Skeletal muscle tissue (tissue), 4 donors: ENCODE measurements around the gene CATSPER1. TPM values are rescaled to one million over a fixed set of nuclear protein-coding genes. Genes with fewer than 3 reads are reported as not detected.

ENCODE experiments used
- H3K27ac ChIP-seq: one replicate; pipeline ENCODE4 v1.7.0; 2013; ENCODE audit warnings: mild to moderate bottlenecking, low read depth, low read length, inconsistent platforms
- H3K27me3 ChIP-seq, 3 donors: one replicate each; pipeline ENCODE4 v1.7.0; 2013; ENCODE audit warnings: low read length in 3 of 3; ENCODE audit not compliant: control insufficient read depth in 3 of 3, insufficient read depth in 3 of 3
- H3K36me3 ChIP-seq, 3 donors: one replicate each; pipeline ENCODE4 v1.7.0; 2013; ENCODE audit warnings: low read length in 3 of 3; ENCODE audit not compliant: control insufficient read depth in 3 of 3, insufficient read depth in 3 of 3
- H3K4me1 ChIP-seq, 3 donors: one replicate each; pipeline ENCODE4 v1.7.0; 2013; ENCODE audit warnings: low read length in 3 of 3, mild to moderate bottlenecking in 3 of 3; ENCODE audit not compliant: control insufficient read depth in 3 of 3, insufficient read depth in 3 of 3
- H3K4me3 ChIP-seq, 3 donors: one replicate each; pipeline ENCODE4 v1.7.0; 2013; ENCODE audit warnings: low read length in 3 of 3
- H3K9ac ChIP-seq, 3 donors: one replicate each; pipeline ENCODE4 v1.7.0; 2013; ENCODE audit warnings: low read length in 3 of 3, mild to moderate bottlenecking in 3 of 3, moderate library complexity in 2 of 3, low read depth in 1 of 3
- H3K9me3 ChIP-seq, 3 donors: one replicate each; pipeline ENCODE4 v1.7.0; 2013; ENCODE audit warnings: low read length in 3 of 3; ENCODE audit not compliant: control insufficient read depth in 3 of 3
- total RNA-seq: library from RNA; depleted of rRNA; stranded (reverse); fragments of >200 nt; gene quantifications from one replicate; pipeline ENCODE4 v1.2.3, GENCODE V29; 2014
- donor health status: Osteomylitis.

The CATSPER1 gene
- total RNA-seq, 1 donor from 2014 or later, result not detected

DNA sequence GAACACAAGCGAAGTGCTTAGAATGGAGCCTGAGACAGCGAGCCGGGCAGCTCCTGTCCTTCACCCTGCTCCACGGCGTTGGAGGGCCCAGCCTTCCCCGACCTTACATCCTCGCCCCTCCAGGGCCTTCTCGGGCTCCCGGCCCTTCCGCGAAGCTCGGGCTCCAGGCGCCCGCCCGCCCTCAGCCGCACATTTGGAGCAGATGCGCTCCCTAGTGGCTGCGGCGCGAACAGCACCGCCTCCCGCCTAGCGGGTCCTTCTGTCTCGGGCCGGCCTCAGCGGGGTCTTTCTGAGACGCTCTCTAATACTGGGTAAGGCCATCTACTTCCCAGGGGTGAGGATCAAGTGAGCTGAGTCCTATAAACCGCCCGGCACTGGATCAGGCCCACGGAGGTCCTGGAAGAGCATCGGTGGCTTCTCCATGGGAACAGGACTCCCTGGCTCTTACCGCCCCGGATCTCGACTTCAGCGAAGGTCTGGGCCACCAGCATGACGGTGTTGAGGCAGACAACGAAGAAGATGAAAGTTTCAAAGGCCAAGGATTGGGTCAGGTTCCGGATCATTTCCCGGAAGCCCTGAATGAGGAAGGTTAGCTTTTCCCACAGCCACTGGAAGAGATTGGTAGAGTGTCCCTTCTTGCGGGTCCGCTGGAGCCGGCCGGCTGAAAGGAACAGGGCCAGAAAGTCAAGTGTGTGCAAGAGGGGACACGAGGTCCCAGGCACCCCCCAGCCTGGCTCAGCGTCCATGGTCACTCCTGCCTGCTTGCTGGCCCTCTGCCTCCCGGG lies 3.7 kb downstream of the CATSPER1 start:
- peaks cover 0 to 3% (median 0%) of the 10 kb centered on the region in 3 donors for H3K27me3 ChIP-seq
- H3K27ac ChIP-seq, result no peak overlapping the region
- no peaks in the 10 kb centered on the region for H3K36me3 ChIP-seq
- H3K4me3 ChIP-seq, result peak overlapping the region; percentile 44 to 58 (median 48)
- H3K9me3 ChIP-seq, result no peaks in the 10 kb centered on the region
- H3K9ac ChIP-seq, result peak overlapping the region; percentile 60 to 79 (median 68)
- H3K4me1 ChIP-seq, result peaks cover 5 to 10% (median 7%) of the 10 kb centered on the region in 3 donors

- Histone ChIP-seq H3K9me3 (no peaks in the 10 kb centered on the region), H3K4me3 (no peak overlapping the region), H3K9ac (no peak overlapping the region), H3K27me3 (peaks cover 0 to 3% (median 0%) of the 10 kb centered on the region in 3 donors), H3K27ac (no peak overlapping the region), H3K4me1 (peaks cover 9 to 18% (median 13%) of the 10 kb centered on the region in 3 donors), H3K36me3 (no peaks in the 10 kb centered on the region)
Observed at GRCh38 chr11:66020618-66021357, 5.5 kb downstream of the CATSPER1 start.

DNA sequence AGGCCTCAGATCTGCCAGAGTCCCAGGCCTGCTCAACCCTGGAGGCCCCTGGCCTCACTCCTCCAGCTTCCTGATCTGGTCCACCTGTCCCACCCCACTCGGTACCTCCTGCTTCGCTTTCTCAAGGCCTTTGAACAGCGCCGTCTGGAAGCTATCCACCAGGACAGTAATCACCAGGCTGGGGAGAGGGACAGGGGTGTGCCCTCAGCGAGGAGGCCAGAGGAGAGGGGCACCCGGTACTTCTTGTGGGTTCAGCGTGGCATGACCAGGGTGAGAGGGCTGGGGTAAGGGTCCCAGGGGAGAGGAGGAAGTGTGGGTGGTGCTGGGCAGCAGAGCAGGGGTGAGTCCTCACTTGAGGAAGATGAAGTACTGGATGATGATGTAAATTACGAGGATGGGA lies 6.1 kb downstream of the CATSPER1 start:
- no peak overlapping the region for H3K9ac ChIP-seq
- H3K27ac ChIP-seq, result no peak overlapping the region
- peaks cover 14 to 24% (median 19%) of the 10 kb centered on the region in 3 donors for H3K4me1 ChIP-seq
- no peaks in the 10 kb centered on the region for H3K9me3 ChIP-seq
- peaks cover 0 to 3% (median 0%) of the 10 kb centered on the region in 3 donors for H3K27me3 ChIP-seq
- H3K4me3 ChIP-seq, result no peak overlapping the region
- H3K36me3 ChIP-seq, result no peaks in the 10 kb centered on the region

- Histone ChIP-seq H3K9ac (no peak overlapping the region), H3K4me1 (peaks cover 15 to 23% (median 20%) of the 10 kb centered on the region in 3 donors), H3K4me3 (no peak overlapping the region), H3K27me3 (peaks cover 10 to 16% (median 15%) of the 10 kb centered on the region in 3 donors), H3K9me3 (no peaks in the 10 kb centered on the region), H3K27ac (no peak overlapping the region), H3K36me3 (no peaks in the 10 kb centered on the region)
Observed at GRCh38 chr11:66017321-66017720, 9.0 kb downstream of the CATSPER1 start.

GRCh38 chr11:66016793-66017177 lies 9.5 kb downstream of the CATSPER1 start:
- peaks cover 13 to 21% (median 20%) of the 10 kb centered on the region in 3 donors for H3K27me3 ChIP-seq
- no peak overlapping the region for H3K27ac ChIP-seq
- H3K9ac ChIP-seq, result no peak overlapping the region

DNA sequence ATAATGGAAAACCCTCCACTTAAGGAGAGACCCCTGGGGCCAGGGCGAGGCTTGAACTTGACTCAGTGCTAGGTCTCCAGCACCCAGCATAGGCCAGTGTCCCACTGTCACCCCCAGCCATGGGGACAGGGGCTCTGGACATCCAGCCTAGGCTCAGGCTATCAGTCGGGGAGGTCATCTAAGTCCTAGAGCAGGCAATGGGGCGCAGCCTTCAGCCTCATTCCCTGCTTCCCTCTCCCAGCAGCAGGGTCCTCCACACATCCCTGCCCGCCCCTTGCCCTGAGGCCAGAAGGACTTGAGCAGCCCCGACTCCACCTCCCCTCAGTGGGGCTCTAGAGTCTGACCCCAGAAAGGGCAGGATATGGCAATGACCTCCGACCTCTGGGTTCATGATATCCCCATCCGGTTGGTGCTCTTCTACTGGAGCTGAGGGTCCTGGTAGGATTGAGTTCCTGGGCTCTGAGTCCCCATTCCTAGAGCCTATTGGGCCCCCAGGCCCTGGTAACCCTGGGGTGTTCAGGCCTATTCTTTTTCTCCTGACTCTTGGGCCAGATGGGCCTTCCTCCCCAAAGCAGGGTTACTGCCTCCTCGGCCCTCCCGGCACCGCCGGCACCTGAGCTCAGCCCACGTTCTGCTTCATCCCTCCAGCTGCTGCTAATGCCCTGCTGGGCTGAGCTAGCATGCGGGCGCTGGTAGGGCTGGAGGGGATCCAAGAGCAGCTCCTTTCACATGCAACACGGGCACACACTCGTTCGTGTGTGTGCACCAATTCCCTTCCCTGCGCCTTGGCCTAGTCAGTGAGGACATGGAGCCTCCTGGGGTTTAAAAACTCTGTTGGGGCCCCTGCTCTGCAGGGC lies 10.1 kb downstream of the CATSPER1 start:
- peaks cover 18 to 27% (median 26%) of the 10 kb centered on the region in 3 donors for H3K27me3 ChIP-seq
- peak overlapping the region; percentile 51 for H3K27ac ChIP-seq
- peaks cover 14 to 28% (median 19%) of the 10 kb centered on the region in 3 donors for H3K4me1 ChIP-seq
- H3K9ac ChIP-seq, result peak overlapping the region in 2 of 3 donors; percentile 40 to 45
- peak overlapping the region; percentile 31 to 46 (median 35) for H3K4me3 ChIP-seq
- H3K9me3 ChIP-seq, result no peaks in the 10 kb centered on the region
- no peaks in the 10 kb centered on the region for H3K36me3 ChIP-seq

More at GRCh38 chr11:66016793-66017177, 9.5 kb downstream of the CATSPER1 start:
- Histone ChIP-seq H3K4me1 (peaks cover 14 to 27% (median 19%) of the 10 kb centered on the region in 3 donors), H3K4me3 (no peak overlapping the region), H3K36me3 (no peaks in the 10 kb centered on the region), H3K9me3 (no peaks in the 10 kb centered on the region)

- no peaks in the 10 kb centered on the region for H3K9me3 ChIP-seq
- H3K36me3 ChIP-seq, result no peaks in the 10 kb centered on the region
- H3K9ac ChIP-seq, result peak overlapping the region in 2 of 3 donors; percentile 23 to 70
- H3K4me3 ChIP-seq, result peak overlapping the region; percentile 31 to 52 (median 46)
- H3K27ac ChIP-seq, result peak overlapping the region; percentile 51
- peaks cover 18 to 27% (median 26%) of the 10 kb centered on the region in 3 donors for H3K27me3 ChIP-seq
- peaks cover 14 to 27% (median 19%) of the 10 kb centered on the region in 3 donors for H3K4me1 ChIP-seq
Observed at GRCh38 chr11:66015454-66015881, 10.8 kb downstream of the CATSPER1 start.

GRCh38 chr11:66014804-66015453 lies 11.3 kb downstream of the CATSPER1 start:
- Histone ChIP-seq H3K4me3 (peak overlapping the region in 1 of 3 donors; percentile 29), H3K4me1 (peaks cover 14 to 27% (median 19%) of the 10 kb centered on the region in 3 donors), H3K9me3 (no peaks in the 10 kb centered on the region), H3K27me3 (peaks cover 18 to 27% (median 26%) of the 10 kb centered on the region in 3 donors), H3K27ac (peak overlapping the region; percentile 51), H3K9ac (peak overlapping the region; percentile 23 to 70 (median 30)), H3K36me3 (no peaks in the 10 kb centered on the region)

DNA sequence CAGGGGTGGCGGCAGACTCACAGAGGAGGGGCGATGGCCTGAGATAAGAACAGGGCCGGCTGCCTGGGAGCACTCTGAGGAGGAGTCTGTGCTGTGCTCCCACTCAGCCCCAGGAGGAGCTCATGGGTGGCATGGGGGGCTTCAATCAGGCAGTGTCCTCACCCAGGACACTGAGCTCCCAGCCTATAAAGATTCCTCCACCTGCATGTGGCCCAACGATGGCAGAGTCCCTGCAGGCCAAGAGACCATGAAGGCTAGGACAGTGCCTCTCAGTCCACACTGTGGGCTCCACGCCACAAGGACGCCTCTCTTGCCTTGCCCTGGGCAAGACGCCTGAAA lies 12.5 kb downstream of the CATSPER1 start:
- Histone ChIP-seq H3K9ac (no peak overlapping the region), H3K9me3 (no peaks in the 10 kb centered on the region), H3K36me3 (no peaks in the 10 kb centered on the region), H3K27me3 (peaks cover 18 to 27% (median 26%) of the 10 kb centered on the region in 3 donors), H3K4me3 (no peak overlapping the region), H3K4me1 (peaks cover 14 to 27% (median 19%) of the 10 kb centered on the region in 3 donors), H3K27ac (no peak overlapping the region)
